ENCODE data around the gene APOF. TPM values are rescaled to one million over a fixed set of nuclear protein-coding genes. Genes with fewer than 3 reads are reported as not detected.

The APOF gene
- total and polyA plus RNA-seq, 2 of the 8 experiments (the other 6 are each of a cell fraction or from before 2014, with no cell fraction given), result not detected

DNA sequence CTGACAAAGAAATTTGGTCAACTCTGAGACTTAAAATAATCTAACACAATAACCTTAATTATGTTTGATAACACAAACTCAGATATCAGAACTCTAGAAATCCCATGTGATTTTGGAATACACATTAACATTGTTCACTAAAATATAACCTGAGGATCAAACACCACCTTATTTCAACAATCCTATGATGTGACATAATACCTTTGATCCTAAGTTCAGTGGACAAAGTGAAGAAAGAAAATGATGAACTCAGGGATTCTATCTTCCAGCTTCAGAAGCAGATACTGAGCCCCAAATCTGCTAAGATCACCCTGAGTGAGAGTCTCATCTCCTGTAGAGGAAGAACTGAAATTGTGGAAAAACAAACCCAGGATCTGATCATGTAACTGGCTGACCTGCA, 35.7 kb upstream of the APOF start:
- H2BK5ac ChIP-seq (ENCODE audit: low read depth, low read length), result no peak overlapping the region
- no peak overlapping the region for H3K14ac ChIP-seq (ENCODE audit: insufficient read length)
- H3K79me1 ChIP-seq (ENCODE audit: low read depth, low read length), result no peaks in the 10 kb centered on the region
- no peak overlapping the region for H3K4ac ChIP-seq (replicated peaks; ENCODE audit: insufficient read length, low read depth, low read length)
- ChIA-PET CTCF (ENCODE audit: partially characterized antibody) (interaction anchor here (1.2 to 2.0 kb wide), 2 partner anchors 12 to 65 kb away, joined by 4 read pairs; partner anchors contain the start of gene PAN2), POLR2A (ENCODE audit: partially characterized antibody) (no interaction called here)
- no peak for TF ChIP-seq RNF2 (IDR thresholded peaks at IDR 0.05; ENCODE audit: borderline replicate concordance, low read depth, low read length, missing control alignments, poor library complexity, severe bottlenecking)
- no peak for TF ChIP-seq CHD2 (IDR thresholded peaks at IDR 0.05; ENCODE audit: low read length)
- no peak for TF ChIP-seq SUZ12 (IDR thresholded peaks at IDR 0.05; ENCODE audit: low read length)
- TF ChIP-seq SIN3A (conservative IDR thresholded peaks at IDR 0.05 in 1 of 2, IDR thresholded peaks at IDR 0.05 in 1 of 2; ENCODE audit: low read depth in 1 of 2, low read length in 2 of 2), result no peak
- no peak for TF ChIP-seq POLR2A (IDR thresholded peaks at IDR 0.05; ENCODE audit: control extremely low read depth in 1 of 2, low read depth in 2 of 2, low read length in 2 of 2)
- TF ChIP-seq, protein P1, sequence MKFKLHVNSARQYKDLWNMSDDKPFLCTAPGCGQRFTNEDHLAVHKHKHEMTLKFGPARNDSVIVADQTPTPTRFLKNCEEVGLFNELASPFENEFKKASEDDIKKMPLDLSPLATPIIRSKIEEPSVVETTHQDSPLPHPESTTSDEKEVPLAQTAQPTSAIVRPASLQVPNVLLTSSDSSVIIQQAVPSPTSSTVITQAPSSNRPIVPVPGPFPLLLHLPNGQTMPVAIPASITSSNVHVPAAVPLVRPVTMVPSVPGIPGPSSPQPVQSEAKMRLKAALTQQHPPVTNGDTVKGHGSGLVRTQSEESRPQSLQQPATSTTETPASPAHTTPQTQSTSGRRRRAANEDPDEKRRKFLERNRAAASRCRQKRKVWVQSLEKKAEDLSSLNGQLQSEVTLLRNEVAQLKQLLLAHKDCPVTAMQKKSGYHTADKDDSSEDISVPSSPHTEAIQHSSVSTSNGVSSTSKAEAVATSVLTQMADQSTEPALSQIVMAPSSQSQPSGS (IDR thresholded peaks at IDR 0.05; ENCODE audit: low read length), result no peak
- TF ChIP-seq TAF7 (optimal IDR thresholded peaks at IDR 0.05; ENCODE audit: borderline replicate concordance, low read depth, low read length), result no peak
- no peak for TF ChIP-seq BRCA1 (IDR thresholded peaks at IDR 0.05; ENCODE audit: low read depth, low read length)
- no peak for TF ChIP-seq RAD21 (IDR thresholded peaks at IDR 0.05 in 1 of 2, conservative IDR thresholded peaks at IDR 0.05 in 1 of 2; ENCODE audit: low read depth in 2 of 2, low read length in 2 of 2)
- no peak overlapping the region for H4K5ac ChIP-seq (ENCODE audit: insufficient read length, low read depth, low read length)
- H2BK20ac ChIP-seq (ENCODE audit: low read length), result no peak overlapping the region
- no peaks in the 10 kb centered on the region for H3K79me2 ChIP-seq (ENCODE audit: control insufficient read depth in 1 of 2, insufficient read depth in 2 of 2, low read length in 2 of 2)
- no peak overlapping the region for H3K18ac ChIP-seq (ENCODE audit: extremely low read depth, low read length)
- H2BK120ac ChIP-seq (replicated peaks; ENCODE audit: low read depth, low read length), result no peak overlapping the region
- H2BK15ac ChIP-seq (ENCODE audit: low read length), result no peak overlapping the region
- no peak overlapping the region for H2BK12ac ChIP-seq (ENCODE audit: low read depth, low read length)
- H3K4me1 ChIP-seq (replicated peaks in 1 of 4; ENCODE audit: control insufficient read depth in 3 of 4, insufficient read depth in 4 of 4, low read length in 3 of 4), result no peaks in the 10 kb centered on the region
- no peak overlapping the region for H4K91ac ChIP-seq (replicated peaks; ENCODE audit: insufficient read length, low read length)
- DNase-seq (ENCODE audit: low read depth in 1 of 2, low spot score in 2 of 2), result no peak
- H4K20me1 ChIP-seq (replicated peaks in 1 of 2; ENCODE audit: control insufficient read depth in 1 of 2, insufficient read depth in 2 of 2, low read length in 2 of 2), result no peaks in the 10 kb centered on the region
- no peaks in the 10 kb centered on the region for H3K27me3 ChIP-seq (replicated peaks in 1 of 4; ENCODE audit: control insufficient read depth in 3 of 4, extremely low read depth in 1 of 4, insufficient read depth in 3 of 4, low read length in 3 of 4)
- no peak overlapping the region for H3K4me2 ChIP-seq (ENCODE audit: insufficient read depth in 1 of 2, low read depth in 2 of 2, low read length in 2 of 2)
- no peak overlapping the region for H3K4me3 ChIP-seq (ENCODE audit: extremely low read depth in 1 of 4, insufficient read depth in 2 of 4, low read depth in 3 of 4, low read length in 4 of 4)
- no peak for FAIRE-seq
- H3K23ac ChIP-seq (ENCODE audit: insufficient read length), result no peak overlapping the region
- no peaks in the 10 kb centered on the region for H3K23me2 ChIP-seq (ENCODE audit: low read depth, low read length)
- H3K9me3 ChIP-seq (ENCODE audit: insufficient read depth in 2 of 2, low read depth in 1 of 2, low read length in 1 of 2), result peaks cover 0 to 3% of the 10 kb centered on the region in 2 experiments; a peak in 1 of 4 replicates
- no peak overlapping the region for H3K27ac ChIP-seq (ENCODE audit: low read depth, low read length)
- no peak overlapping the region for H2AFZ ChIP-seq (ENCODE audit: low read length)
- no peak overlapping the region for H2AK5ac ChIP-seq (ENCODE audit: low read depth, low read length)
- H4K8ac ChIP-seq (ENCODE audit: extremely low read depth, insufficient read depth, low read length), result no peak overlapping the region
- no peaks in the 10 kb centered on the region for H3K36me3 ChIP-seq (ENCODE audit: control insufficient read depth in 2 of 4, insufficient read depth in 4 of 4, low read length in 3 of 4)
- H3K56ac ChIP-seq (replicated peaks; ENCODE audit: insufficient read length, low read depth, low read length), result no peak overlapping the region
- H3K9ac ChIP-seq (replicated peaks in 1 of 4; ENCODE audit: extremely low read depth in 1 of 4, low read depth in 3 of 4, low read length in 3 of 4), result no peak overlapping the region
